Suprapubic skin (tissue), 3 donors: ENCODE results near the gene PACRG.

Experiments
- CTCF ChIP-seq, 2 donors: fragments of 200-600 bp in 1 of 2; fragments of 450-650 bp in 1 of 2; sonication (generic) in 1 of 2; IDR thresholded peaks; one replicate each; pipeline ENCODE4 v1.5.1; 2016 to 2019; ENCODE audit warnings: antibody characterized with exemption in 2 of 2, mild to moderate bottlenecking in 1 of 2, moderate library complexity in 1 of 2
- EP300 ChIP-seq: sonication (generic); formaldehyde crosslinking; IDR thresholded peaks from one replicate; pipeline ENCODE4 v1.6.1; 2017; ENCODE audit warnings: antibody characterized with exemption

GRCh38 chr6:162943369-162943768 is 215.6 kb downstream of the PACRG start:
- no peak for TF ChIP-seq CTCF (IDR thresholded peaks at IDR 0.05)
- TF ChIP-seq EP300, result no peak
